HFFc6 (cell line): ENCODE results near the gene CLEC2B. TPM values are rescaled to one million over a fixed set of nuclear protein-coding genes. Genes with fewer than 3 reads are reported as not detected.
A peak's percentile ranks its signal among the peaks of the same experiment; 100 is the strongest.

Experiments
- DNase-seq: peaks from one replicate; pipeline ENCODE4 v3.0.0-alpha.2; 2018
- H3K27ac Mint-ChIP-seq: 2 replicates; pipeline ENCODE4 v1.8.0; 2020; ENCODE audit warnings: mild to moderate bottlenecking, mixed read lengths
- H3K27me3 Mint-ChIP-seq: 2 replicates; pipeline ENCODE4 v1.8.0; 2021; ENCODE audit warnings: mild to moderate bottlenecking, moderate library complexity, mixed read lengths; ENCODE audit not compliant: insufficient read depth
- H3K36me3 Mint-ChIP-seq: 2 replicates; pipeline ENCODE4 v1.8.0; 2021; ENCODE audit warnings: low read depth, mixed read lengths
- H3K4me1 Mint-ChIP-seq: 2 replicates; pipeline ENCODE4 v1.8.0; 2020; ENCODE audit warnings: low read depth, mixed read lengths
- H3K4me3 Mint-ChIP-seq: 2 replicates; pipeline ENCODE4 v1.8.0; 2020; ENCODE audit warnings: mild to moderate bottlenecking, moderate library complexity, mixed read lengths
- H3K9me3 Mint-ChIP-seq: 2 replicates; pipeline ENCODE4 v1.8.0; 2020; ENCODE audit warnings: mild to moderate bottlenecking, mixed read lengths
- CTCF ChIP-seq: fragments of 200-600 bp; sonication (generic); IDR thresholded peaks from 2 replicates; pipeline ENCODE4 v1.5.0; 2021; ENCODE audit warnings: antibody characterized with exemption, mild to moderate bottlenecking
- total RNA-seq, 6 experiments: library from RNA; stranded (reverse); fragmentation: NEBNext Ultra II Directional; extraction: Animal tissue kit (Norgen Biotek cat#: 25700); gene quantifications; 2 replicates in 1 of 6; 3 replicates in 5 of 6; pipeline ENCODE4 v1.2.3, GENCODE V29; 2021

CLEC2B gene
- total RNA-seq, 6 experiments from 2014 or later, result not detected

GRCh38 chr12:9868951-9869306 lies 225 bp downstream of the CLEC2B start:
- Mint-ChIP-seq H3K36me3 (no peaks in the 10 kb centered on the region), H3K4me1 (peaks cover 14% of the 10 kb centered on the region), H3K4me3 (peak overlapping the region; percentile 90), H3K9me3 (no peaks in the 10 kb centered on the region), H3K27ac (no peak overlapping the region), H3K27me3 (no peaks in the 10 kb centered on the region; the same call in 1 of the 2 replicates)
- TF ChIP-seq CTCF, result no peak
- no peak for DNase-seq

- Mint-ChIP-seq H3K9me3 (no peaks in the 10 kb centered on the region), H3K36me3 (no peaks in the 10 kb centered on the region), H3K27ac (no peak overlapping the region), H3K4me1 (peaks cover 14% of the 10 kb centered on the region), H3K27me3 (no peaks in the 10 kb centered on the region; the same call in 1 of the 2 replicates), H3K4me3 (no peak overlapping the region; the same call in 1 of the 2 replicates)
- TF ChIP-seq CTCF, result no peak
- DNase-seq, result no peak
Observed at GRCh38 chr12:9868311-9868801, 798 bp downstream of the CLEC2B start.

- DNase-seq, result no peak
- Mint-ChIP-seq H3K9me3 (no peaks in the 10 kb centered on the region), H3K4me1 (peaks cover 14% of the 10 kb centered on the region), H3K4me3 (no peak overlapping the region), H3K36me3 (no peaks in the 10 kb centered on the region), H3K27ac (no peak overlapping the region), H3K27me3 (no peaks in the 10 kb centered on the region; the same call in 1 of the 2 replicates)
- TF ChIP-seq CTCF, result no peak
Observed at GRCh38 chr12:9867531-9867930, 1.6 kb downstream of the CLEC2B start.

GRCh38 chr12:9866860-9867269 lies 2.3 kb downstream of the CLEC2B start:
- DNase-seq, result no peak
- Mint-ChIP-seq H3K36me3 (no peaks in the 10 kb centered on the region), H3K9me3 (no peaks in the 10 kb centered on the region), H3K4me3 (no peak overlapping the region), H3K27me3 (no peaks in the 10 kb centered on the region; the same call in 1 of the 2 replicates), H3K27ac (no peak overlapping the region), H3K4me1 (peaks cover 14% of the 10 kb centered on the region)
- no peak for TF ChIP-seq CTCF

GRCh38 chr12:9864913-9865675 lies 4.1 kb downstream of the CLEC2B start:
- Mint-ChIP-seq H3K27ac (no peak overlapping the region), H3K4me1 (peaks cover 11% of the 10 kb centered on the region), H3K27me3 (no peaks in the 10 kb centered on the region; the same call in 1 of the 2 replicates), H3K4me3 (no peak overlapping the region), H3K36me3 (no peaks in the 10 kb centered on the region), H3K9me3 (no peaks in the 10 kb centered on the region)
- no peak for DNase-seq
- no peak for TF ChIP-seq CTCF
